Body of pancreas (tissue), 4 donors: ENCODE results near the gene CCDC47.

ENCODE experiments used
- POLR2A ChIP-seq, 3 donors: fragments of 450-650 bp; IDR thresholded peaks; one replicate each; pipeline ENCODE4 v1.6.1; 2016; ENCODE audit warnings: antibody characterized with exemption in 3 of 3, mild to moderate bottlenecking in 2 of 3
- TF ChIP-seq, protein P1 (sequence below), 7 experiments: fragments of 450-650 bp in 4 of 7; fragments of 200-600 bp in 3 of 7; sonication (generic) in 3 of 7; IDR thresholded peaks; one replicate each; pipeline ENCODE4 v1.5.1; 2016 to 2019; ENCODE audit warnings: antibody characterized with exemption in 7 of 7

DNA sequence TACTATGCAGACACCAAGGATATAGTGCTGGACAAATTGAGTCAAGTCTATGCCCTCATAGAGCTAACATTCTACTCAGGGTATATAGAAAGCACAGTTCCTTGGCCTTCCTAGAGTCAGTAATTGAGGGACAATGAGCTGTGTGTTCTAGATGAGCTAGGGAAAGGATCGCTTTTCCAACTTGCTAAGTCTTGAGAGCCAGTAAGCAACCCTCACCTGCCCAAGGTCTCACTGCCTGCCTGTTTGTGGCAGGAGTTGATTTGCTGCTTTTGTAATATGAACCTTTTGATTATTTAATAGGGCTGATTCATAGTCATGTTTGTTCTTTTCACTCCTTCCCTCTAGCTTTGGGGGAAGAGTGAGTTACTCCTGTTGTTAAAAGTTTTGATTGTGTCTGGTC lies 7.1 kb upstream of the CCDC47 start:
- TF ChIP-seq, protein P1, sequence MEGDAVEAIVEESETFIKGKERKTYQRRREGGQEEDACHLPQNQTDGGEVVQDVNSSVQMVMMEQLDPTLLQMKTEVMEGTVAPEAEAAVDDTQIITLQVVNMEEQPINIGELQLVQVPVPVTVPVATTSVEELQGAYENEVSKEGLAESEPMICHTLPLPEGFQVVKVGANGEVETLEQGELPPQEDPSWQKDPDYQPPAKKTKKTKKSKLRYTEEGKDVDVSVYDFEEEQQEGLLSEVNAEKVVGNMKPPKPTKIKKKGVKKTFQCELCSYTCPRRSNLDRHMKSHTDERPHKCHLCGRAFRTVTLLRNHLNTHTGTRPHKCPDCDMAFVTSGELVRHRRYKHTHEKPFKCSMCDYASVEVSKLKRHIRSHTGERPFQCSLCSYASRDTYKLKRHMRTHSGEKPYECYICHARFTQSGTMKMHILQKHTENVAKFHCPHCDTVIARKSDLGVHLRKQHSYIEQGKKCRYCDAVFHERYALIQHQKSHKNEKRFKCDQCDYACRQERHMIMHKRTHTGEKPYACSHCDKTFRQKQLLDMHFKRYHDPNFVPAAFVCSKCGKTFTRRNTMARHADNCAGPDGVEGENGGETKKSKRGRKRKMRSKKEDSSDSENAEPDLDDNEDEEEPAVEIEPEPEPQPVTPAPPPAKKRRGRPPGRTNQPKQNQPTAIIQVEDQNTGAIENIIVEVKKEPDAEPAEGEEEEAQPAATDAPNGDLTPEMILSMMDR (IDR thresholded peaks at IDR 0.05) = no peak
- TF ChIP-seq POLR2A (IDR thresholded peaks at IDR 0.05) = no peak
